DMS153 treated with DMSO at 0.1 percent for 48 hours (cell line): ENCODE results near the gene RBM44.
"Not testable (repeated sequence)": the region's sequence is repeated elsewhere in the genome, so short reads cannot be mapped to it uniquely, and the experiment has no call there.

Source experiments
- DNase-seq: peaks from one replicate; lab custom pipeline; 2025; ENCODE audit not compliant: unreplicated experiment; lab: John Stamatoyannopoulos, UW

RBM44 gene

DNA sequence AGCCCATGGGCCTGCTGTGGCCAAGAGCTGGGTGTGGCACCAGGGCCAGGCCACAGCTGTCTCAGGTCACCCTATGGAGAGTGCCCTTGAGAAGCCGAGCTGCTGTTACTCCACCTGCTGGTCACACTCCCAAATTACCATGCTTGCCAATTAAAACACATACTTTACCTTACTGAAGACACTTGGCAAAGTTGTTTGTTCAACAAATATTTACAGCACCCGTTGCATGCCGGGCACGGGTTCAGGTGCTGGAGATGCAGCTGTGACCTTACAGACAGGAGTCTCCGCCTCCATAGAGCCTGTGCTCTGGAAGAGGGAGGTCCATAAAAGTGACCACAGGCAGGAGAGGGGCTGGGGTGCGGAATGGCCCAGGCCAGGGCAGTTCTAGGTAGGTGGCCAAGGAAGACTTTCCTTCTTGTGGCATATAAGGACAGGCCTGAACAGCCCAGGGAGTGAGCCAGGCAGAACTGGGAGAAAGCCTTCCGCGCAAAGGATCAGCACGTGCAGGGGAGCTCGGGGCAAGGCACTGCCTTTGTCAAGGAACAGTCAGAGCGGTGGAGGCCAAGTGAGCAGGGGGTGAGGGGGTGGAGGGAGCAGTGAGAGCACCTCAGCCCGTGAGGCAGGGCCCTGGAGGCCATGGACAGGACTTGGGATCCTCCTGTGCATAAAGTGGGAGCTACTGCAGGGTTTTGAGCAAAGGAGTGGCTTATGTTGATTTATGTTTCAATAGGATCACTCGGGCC, 23.6 kb upstream of the RBM44 start:
- DNase-seq: peak; percentile 46

DNA sequence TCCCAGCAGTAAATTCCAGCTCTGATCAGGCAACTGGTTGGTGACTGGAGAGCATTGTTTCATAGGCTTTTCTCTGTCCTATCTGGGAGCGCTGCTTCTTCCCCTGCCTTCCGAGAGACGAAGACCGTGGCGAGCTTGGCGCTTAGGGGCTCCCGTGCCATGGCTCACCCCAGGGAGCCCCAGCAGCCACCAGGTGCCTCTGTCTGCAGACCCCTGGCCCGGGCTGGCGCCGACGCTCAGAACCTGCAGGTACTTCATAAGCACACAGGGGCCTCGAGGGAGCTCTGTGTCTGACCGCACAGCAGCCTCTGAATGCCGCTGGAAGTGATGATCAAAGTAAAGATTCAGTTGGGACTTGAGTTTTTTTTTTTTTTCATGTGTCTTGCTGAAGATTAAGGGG, 19.1 kb upstream of the RBM44 start:
- DNase-seq: no peak

DNA sequence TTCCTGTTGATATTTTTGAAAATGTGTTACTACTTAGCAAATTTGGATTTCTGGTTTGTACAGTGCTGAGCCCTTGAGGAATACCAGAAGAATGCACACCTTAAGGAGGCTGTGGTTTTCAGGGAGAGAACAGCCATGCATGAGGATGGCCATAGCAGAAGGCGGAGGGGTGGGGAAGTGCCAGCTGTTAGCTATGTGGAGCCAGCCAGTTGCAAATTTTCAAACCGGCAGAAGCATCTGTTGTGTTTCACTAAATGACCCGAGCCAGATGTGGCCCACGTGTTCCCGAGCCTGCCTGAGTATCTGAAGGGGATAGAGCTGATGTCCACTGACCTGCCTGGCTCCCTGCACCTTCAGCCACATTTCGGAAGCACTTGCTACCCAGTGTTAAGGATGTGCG, 16.4 kb upstream of the RBM44 start:
- no peak for DNase-seq

DNA sequence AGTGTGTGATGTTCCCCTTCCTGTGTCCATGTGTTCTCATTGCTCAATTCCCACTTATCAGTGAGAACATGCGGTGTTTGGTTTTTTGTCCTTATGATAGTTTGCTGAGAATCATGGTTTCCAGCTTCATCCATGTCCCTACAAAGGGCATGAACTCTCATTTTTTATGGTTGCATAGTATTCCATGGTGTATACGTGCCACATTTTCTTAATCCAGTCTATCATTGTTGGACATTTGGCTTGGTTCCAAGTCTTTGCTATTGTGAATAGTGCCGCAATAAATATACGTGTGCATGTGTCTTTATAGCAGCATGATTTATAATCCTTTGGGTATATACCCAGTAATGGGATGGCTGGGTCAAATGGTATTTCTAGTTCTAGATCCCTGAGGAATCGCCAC, 14.9 kb upstream of the RBM44 start:
- DNase-seq: not testable (repeated sequence)

DNA sequence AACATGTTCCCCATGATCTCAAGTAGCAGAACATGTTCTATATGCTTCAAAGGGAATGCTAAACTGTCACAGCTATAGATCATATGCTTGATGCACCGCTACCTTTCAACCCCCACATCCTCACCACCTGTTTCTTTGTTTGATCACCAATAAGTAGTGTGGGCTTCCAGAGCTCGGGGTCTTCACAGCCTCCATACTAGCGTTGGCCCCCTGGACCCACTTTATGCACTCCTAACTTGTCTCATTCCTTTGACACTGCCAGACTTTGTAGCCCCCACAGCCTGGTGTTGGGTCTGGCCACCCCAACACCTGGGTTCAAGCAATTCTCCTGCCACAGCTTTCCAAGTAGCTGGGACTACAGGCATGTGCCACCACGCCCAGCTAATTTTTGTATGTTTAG, 11.6 kb upstream of the RBM44 start:
- no peak for DNase-seq

DNA sequence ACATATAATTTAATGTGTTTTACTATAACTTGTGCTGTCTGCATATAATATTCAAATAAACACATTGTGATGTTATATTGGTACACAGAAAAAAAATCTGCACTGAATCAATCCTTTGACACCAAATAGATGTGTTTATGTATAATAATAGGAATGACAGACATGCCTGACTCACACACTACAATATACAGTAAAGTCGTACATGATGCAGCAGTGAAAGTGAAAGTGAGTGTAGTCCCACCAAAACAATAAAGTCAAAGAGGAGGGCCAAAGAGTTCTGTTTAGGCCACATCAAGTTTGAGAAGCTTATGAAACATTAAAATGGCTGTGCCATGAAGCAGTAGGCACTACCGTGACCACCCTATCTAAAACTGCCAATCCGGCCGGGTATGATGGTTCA, 8.2 kb upstream of the RBM44 start:
- DNase-seq: no peak

DNA sequence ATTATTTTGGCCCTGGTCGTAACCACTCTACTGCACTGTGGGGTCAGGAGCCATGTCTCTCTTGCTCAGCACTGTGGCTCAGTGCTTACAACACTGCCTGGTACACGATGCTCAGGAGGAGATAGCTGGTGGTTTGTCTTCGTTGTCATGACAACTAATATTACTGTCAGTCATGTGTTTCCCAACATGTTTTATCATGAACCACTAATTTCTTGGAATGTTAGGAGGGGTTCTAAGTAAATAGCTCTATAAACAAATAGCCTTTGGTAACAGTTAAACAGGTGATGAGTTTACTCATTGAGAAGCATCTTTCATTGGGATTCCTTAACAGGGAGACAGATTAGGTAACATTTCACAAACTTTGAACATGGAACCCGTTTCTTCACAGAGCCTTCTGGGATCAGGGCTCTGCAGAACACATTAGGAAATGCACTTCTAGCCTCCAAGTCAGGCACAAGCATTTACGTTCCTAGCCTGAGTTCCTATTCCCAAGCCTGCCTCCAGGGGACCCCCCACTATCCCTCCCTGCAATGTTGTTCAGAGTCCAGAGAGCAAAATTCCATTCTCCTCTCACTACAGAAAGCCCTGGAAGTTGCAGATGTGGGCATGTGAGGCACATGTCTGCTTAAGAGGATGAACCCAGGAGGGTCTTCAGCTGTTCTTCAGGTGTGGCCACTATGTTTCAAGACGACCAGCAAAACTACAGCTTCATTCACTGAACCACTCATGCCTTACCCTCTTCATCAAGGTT, 6.4 kb upstream of the RBM44 start:
- DNase-seq: no peak

DNA sequence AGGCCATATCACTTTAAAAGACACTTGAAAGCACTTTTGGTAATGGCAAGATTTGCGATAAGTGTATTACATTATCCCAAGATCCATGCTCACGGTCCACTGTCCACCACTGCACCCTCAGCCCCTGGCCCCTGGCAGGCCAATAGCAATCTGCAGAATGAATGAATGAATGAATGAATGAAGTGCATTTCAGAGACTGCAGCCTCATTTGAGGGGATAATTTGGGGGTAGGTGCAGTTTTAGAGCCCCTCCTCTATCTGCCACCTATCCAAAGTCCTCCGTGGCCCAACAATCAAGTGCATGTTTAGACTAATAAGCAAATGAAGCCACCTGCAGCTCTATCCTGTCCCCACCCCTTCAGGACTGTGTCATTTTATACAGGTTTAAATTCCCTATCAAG, 1.3 kb upstream of the RBM44 start:
- no peak for DNase-seq

DNA sequence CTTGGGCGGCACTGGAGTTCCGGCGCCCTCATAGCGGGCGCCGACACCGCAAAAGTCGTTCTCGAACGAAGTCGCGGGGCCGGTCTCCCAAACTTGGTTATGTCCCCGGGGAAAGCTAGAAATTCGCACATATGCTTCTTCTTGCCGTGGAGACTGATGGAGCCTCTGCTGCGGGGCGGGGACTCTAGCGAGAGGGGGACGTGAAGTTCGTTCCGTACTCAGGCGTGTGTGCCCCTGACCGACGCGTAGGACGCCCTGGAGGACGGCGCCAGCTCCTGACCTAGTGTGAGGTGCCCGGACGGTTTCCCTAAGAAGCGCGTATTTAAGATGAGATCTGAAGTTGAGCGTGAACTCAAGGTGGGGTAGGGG, 465 bp downstream of the RBM44 start:
- no peak for DNase-seq

DNA sequence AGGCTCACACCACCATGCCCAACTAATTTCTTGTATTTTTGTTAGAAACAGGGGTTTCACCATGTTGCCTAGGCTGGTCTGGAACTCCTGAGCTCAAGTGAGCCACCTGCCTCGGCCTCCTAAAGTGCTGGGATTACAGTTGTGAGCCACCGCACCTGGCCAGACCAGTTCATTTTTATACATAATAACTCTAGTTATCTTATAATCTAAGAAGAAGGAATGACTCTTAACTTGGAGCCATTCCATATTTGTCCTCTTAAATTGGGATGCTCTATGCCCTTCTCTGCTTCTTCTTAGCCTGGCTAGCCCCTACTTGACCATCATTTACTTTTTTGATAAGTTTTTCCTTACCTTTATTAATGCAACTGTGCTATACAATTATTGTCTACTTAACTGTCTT, 2.9 kb downstream of the RBM44 start:
- DNase-seq: no peak

DNA sequence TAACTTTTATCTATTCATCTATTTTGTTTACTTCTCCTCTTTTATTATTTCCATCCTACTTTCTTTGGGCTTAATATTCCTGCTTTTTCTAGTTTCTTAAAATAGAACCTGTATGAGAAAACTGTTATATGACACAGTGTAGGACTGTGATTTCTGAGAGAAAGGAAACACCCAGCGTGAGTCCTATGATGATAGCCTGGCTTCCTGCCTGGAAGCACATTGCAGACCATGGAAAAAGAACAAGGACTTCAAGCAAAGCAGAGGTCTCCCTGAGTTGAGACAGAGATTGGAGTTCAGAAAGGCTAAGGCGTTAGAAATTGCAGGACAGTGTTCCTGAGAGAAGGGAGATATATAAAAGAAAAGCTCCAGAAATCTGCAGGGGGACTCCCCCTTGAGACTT, 7.8 kb downstream of the RBM44 start:
- no peak for DNase-seq

DNA sequence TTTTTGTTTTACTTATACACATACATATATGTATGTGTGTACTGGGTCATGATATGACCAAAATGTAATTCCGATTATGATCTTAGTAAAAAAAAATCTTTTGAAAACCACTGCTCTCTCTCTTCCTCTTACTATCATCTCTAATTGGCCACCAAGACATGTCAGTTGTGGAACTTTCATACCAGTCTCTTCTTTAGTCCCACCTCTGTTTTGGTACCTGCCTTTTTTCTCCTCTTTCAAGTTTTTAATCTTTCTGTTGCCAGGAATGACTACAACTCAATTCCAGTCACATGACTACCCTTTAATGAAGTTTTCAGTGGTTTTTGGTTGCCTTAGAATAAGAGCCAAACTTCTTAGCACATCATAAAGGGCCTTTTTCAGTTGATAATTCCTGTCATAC, 17.1 kb downstream of the RBM44 start:
- DNase-seq: no peak

DNA sequence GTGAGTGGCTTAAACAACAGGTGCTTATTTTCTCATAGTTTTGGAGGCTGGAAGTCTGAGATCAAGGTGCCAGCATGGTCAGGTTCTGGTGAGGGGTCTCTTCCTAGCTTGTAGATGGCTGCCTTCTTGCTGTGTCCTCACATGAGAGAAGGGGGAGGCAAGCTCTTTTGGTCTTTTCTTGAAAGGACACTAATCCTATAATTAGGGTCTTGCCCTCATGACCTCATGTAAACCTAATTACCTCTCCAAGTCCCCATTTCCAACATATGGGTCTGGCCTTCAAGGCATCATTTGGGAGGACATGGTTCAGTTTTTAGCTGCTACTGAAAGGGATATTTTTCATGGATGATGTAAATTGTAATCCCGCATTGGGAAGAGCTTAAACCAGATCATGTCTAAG, 18.0 kb downstream of the RBM44 start:
- no peak for DNase-seq

DNA sequence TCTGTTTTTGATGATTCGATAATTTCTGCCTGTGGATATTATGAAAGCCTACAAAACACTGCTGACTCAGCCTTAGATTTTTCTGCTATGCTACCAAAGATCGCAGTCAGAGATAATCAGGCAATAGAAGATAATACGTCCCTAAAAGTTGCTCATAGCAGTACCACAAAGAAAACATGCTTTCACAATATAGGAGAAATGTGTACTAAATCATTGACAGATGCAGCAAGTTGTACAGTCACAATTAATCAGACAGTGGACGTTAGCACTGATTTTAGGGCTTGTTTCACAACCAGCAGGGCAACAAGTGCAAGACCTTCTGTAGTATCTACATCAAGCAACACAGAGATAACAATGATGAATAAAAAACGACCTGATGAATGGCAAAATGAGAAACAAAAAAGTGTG, 19.5 kb downstream of the RBM44 start:
- no peak for DNase-seq

DNA sequence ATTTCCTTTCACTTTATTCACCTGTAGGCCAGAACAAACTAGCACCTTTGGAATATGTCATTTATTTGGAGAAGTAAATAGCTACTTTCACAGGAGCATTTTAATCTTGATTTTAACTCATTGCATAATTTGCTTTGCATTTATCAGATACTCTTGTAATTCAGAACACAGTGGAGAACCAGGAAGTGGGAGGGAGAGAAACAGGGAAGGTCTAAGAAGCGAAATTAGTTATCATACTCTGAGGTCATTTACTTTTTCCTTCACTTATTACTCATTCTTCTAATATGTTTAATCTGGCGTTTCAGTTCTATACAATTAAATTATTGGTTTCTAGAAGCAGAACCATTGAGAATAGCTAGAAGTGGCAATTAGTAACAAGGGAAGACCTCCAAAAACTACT, 20.7 kb downstream of the RBM44 start:
- no peak for DNase-seq

DNA sequence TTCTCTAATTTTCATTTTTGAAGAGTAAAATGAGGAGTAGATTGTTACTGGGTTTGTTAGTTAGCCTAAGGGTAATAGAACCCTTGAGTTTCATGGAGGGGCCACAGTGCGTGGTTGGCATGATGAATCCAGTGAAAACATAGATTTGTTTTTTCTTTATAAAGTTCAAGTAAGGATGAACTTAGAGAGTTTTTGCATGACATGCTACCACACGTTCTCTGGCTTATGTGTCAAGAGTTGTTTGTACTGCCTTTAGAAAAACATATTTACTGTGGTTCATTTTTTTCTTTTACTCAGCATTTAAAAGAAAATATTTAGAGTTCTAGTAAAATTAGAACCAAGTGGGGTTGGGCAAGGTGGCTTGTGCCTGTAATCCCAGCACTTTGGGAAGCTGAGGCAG, 21.8 kb downstream of the RBM44 start:
- no peak for DNase-seq

DNA sequence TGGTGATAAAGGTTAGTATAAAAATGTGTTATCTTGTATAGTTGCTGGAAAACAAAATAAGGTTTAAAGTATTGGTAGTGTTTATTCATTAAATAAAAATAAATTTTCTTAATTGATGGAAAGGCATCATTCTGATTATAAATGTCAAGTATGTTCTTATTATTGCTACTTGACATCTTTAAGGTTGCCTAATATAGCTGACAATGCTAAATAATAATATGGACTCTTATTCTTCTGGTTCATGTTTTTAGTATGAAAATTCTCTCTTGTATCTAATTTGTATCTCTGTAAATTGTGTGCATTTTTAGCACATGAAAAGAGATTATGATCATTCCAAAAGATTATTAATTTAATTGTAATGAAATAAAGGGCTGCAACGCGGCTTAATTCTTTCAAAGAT, 25.0 kb downstream of the RBM44 start:
- no peak for DNase-seq

DNA sequence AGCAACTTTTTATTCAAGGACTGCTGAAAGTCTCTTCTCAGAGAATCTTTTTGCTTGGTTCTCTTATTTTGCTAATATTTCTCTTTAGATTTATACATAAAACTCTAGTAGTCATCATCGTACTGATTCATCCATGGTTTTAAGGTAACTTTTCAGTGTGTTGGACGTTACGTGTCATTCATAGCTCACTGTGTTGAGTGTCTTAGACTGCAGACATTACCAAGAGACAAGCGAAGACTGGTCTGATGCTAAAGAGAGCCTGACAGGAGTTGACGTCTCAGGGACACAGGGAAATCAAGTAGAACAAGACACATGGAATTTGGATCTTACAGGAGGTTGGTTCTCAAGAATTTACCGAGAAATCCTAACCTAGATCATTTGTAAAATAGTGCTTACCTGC, 25.5 kb downstream of the RBM44 start:
- DNase-seq: no peak

DNA sequence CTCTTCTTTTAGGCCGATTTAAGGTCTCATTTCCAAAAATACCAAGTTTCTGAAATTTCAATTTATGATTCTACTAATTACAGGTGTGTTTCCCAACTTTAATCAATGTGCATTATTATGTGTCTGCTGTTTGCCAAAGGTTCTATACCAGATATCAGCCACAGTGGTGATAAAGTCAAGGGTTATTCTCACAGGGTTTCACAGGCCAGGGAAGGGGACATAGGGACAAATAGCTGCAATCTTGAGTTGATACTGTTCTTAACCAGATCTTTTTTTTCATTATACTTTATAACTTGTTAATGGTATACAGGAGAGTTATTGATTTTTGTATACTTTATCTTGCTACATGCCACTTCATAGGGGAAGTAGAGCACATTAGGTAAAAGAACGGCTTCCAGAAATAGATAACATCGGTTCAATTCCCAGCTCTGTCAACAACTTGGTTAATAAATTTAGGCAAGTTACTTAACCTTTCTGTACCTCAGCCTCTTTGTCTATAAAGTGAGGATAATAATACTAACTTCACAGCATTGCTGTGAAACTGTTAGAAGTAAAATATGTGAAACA, 28.9 kb downstream of the RBM44 start:
- DNase-seq: no peak

DNA sequence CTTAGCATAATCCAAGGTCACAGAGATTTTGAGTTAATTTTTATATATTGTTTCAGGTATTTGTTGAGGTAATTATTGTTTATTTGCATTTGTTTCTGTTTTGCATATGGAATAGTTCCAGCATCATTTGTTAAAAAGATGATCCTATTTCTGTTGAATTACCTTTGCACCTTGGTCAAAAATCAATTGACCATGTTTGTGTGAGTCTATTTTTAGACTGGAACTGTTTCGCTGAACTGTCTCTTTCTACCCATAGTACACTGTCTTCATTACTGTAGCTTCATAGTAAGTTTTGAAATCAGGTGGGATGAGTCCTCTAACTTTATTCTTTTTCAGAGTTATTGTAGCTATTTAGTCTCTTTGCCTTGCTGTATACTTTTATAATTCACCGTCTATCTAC, 31.9 kb downstream of the RBM44 start:
- DNase-seq: no peak

DNA sequence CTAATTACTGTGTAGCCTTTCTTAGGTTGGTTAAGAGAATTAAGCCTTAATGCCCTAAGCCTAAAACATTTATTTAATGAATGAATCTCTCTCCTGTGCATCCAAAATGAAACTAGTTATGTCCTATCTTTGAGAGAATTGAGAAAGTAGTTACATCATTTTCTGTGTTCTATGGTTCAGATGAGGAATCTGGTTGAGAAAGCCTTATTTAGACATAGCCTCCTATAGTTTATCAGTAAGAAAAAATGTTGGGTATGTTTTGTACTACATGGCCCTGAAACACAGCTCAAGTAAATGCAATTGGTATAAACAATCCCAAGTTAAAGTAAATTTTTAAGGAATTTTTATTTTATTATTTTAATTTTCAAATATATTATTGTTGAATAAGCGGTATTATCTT, 35.0 kb downstream of the RBM44 start:
- DNase-seq: no peak

DNA sequence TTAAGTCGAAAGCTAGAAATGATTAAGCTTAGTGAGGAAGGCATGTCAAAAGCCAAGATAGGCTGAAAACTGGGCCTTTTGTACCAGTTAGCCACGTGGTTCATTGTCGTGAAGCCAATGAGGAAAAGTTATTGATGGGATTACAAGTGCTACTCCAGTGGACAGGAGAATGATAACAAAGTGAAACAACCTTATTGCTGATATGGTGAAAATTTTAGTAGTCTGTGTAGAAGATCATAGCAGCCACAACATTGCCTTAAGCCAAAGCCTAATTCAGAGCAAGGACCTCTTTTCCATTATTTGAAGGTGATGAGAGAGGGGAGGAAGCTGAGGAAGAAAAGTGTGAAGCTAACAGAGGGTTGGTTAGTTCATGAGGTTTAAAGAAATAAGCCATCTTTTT, 36.8 kb downstream of the RBM44 start:
- no peak for DNase-seq

DNA sequence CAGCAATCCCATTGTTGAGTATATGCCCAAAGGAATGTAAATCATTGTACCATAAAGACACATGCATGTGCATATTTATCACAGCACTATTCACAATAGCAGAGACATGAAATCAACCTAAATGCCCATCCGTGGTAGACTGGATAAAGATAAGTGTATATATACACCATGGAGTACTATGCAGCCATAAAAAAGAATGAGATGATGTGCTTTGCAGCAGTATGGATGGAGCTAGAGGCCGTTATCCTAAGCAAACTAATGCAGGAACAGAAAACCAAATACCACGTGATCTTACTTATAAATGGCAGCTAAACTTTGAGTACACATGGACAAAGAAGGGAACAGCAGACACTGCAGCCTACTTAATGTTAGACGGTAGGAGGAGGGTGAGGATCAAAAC, 42.5 kb downstream of the RBM44 start:
- DNase-seq: no peak
